H9 (cell line): ENCODE results near the gene ACSM3. TPM values are rescaled to one million over a fixed set of nuclear protein-coding genes. Genes with fewer than 3 reads are reported as not detected.

Source experiments
- DNase-seq: peaks from one replicate; pipeline ENCODE4 v3.0.0-alpha.2; 2017
- H2AFZ ChIP-seq: one replicate; pipeline ENCODE4 v1.6.1; 2013; ENCODE audit warnings: mild to moderate bottlenecking, low read length, control low read depth, moderate library complexity
- H2AK5ac ChIP-seq: 2 replicates; pipeline ENCODE4 v1.6.1; 2013; ENCODE audit warnings: low read length, control low read depth, mixed read lengths; ENCODE audit not compliant: insufficient read length
- H2BK120ac ChIP-seq: one replicate; pipeline ENCODE4 v1.6.1; 2013; ENCODE audit warnings: low read depth, mild to moderate bottlenecking, low read length, control low read depth, inconsistent platforms; ENCODE audit not compliant: poor library complexity, severe bottlenecking
- H2BK12ac ChIP-seq: 2 replicates; pipeline ENCODE4 v1.6.1; 2013; ENCODE audit warnings: low read length, control low read depth, mixed read lengths, low read depth; ENCODE audit not compliant: insufficient read length
- H2BK15ac ChIP-seq: 2 replicates; pipeline ENCODE4 v1.6.1; 2013; ENCODE audit warnings: low read depth, low read length, control low read depth
- H2BK20ac ChIP-seq: one replicate; pipeline ENCODE4 v1.6.1; 2013; ENCODE audit warnings: low read depth, mild to moderate bottlenecking, low read length, control low read depth, inconsistent platforms; ENCODE audit not compliant: poor library complexity, severe bottlenecking
- H2BK5ac ChIP-seq: 2 replicates; pipeline ENCODE4 v1.6.1; 2013; ENCODE audit warnings: low read length, control low read depth, mixed read lengths; ENCODE audit not compliant: insufficient read length
- H3K14ac ChIP-seq: 2 replicates; pipeline ENCODE4 v1.6.1; 2013; ENCODE audit warnings: low read length, control low read depth; ENCODE audit not compliant: insufficient read depth
- H3K18ac ChIP-seq: 2 replicates; pipeline ENCODE4 v1.6.1; 2013; ENCODE audit warnings: low read depth, mild to moderate bottlenecking, mixed read lengths, low read length, control low read depth; ENCODE audit not compliant: insufficient read length
- H3K23ac ChIP-seq: 2 replicates; pipeline ENCODE4 v1.6.1; 2013; ENCODE audit warnings: low read length, control low read depth, mixed read lengths, low read depth; ENCODE audit not compliant: insufficient read length
- H3K23me2 ChIP-seq: 2 replicates; pipeline ENCODE4 v1.6.1; 2013; ENCODE audit warnings: low read depth, mild to moderate bottlenecking, mixed read lengths, low read length, control low read depth; ENCODE audit not compliant: insufficient read length, poor library complexity, severe bottlenecking
- H3K27ac ChIP-seq: 2 replicates; pipeline ENCODE4 v1.5.1; 2013; ENCODE audit warnings: low read length, control low read depth, mixed read lengths, low read depth; ENCODE audit not compliant: insufficient read length
- H3K27me3 ChIP-seq: 2 replicates; pipeline ENCODE4 v1.6.1; 2013; ENCODE audit warnings: low read length, control low read depth, inconsistent platforms; ENCODE audit not compliant: insufficient read depth
- H3K4ac ChIP-seq: 2 replicates; pipeline ENCODE4 v1.6.1; 2013; ENCODE audit warnings: low read depth, mild to moderate bottlenecking, control low read depth, inconsistent platforms, low read length, moderate library complexity
- H3K4me1 ChIP-seq: 2 replicates; pipeline ENCODE4 v1.6.1; 2013; ENCODE audit warnings: low read length, control low read depth, inconsistent platforms; ENCODE audit not compliant: insufficient read depth
- H3K4me2 ChIP-seq: 2 replicates; pipeline ENCODE4 v1.6.1; 2013; ENCODE audit warnings: low read length, control low read depth, mixed read lengths; ENCODE audit not compliant: insufficient read length, insufficient read depth
- H3K56ac ChIP-seq: 2 replicates; pipeline ENCODE4 v1.6.1; 2013; ENCODE audit warnings: low read depth, mild to moderate bottlenecking, mixed read lengths, low read length, control low read depth; ENCODE audit not compliant: insufficient read length
- H3K79me1 ChIP-seq: 2 replicates; pipeline ENCODE4 v1.6.1; 2013; ENCODE audit warnings: low read depth, mild to moderate bottlenecking, moderate library complexity, low read length, control low read depth, inconsistent platforms; ENCODE audit not compliant: insufficient read depth, poor library complexity, severe bottlenecking
- H3K79me2 ChIP-seq: 2 replicates; pipeline ENCODE4 v1.6.1; 2013; ENCODE audit warnings: low read length, control low read depth, inconsistent platforms; ENCODE audit not compliant: insufficient read depth
- H3K9ac ChIP-seq: 2 replicates; pipeline ENCODE4 v1.6.1; 2013; ENCODE audit warnings: low read length, control low read depth, mixed read lengths; ENCODE audit not compliant: insufficient read length; ENCODE audit errors: extremely low read depth
- H3K9me3 ChIP-seq: one replicate; pipeline ENCODE4 v1.6.1; 2013; ENCODE audit warnings: low read depth, low read length, inconsistent platforms; ENCODE audit not compliant: control insufficient read depth
- H3T11ph ChIP-seq: one replicate; pipeline ENCODE4 v1.6.1; 2013; ENCODE audit warnings: mild to moderate bottlenecking, low read length, control low read depth, inconsistent platforms
- H4K20me1 ChIP-seq: one replicate; pipeline ENCODE4 v1.6.1; 2013; ENCODE audit not compliant: control insufficient read depth, insufficient read length, insufficient read depth
- H4K5ac ChIP-seq: 2 replicates; pipeline ENCODE4 v1.6.1; 2013; ENCODE audit warnings: low read depth, mild to moderate bottlenecking, mixed read lengths, low read length, control low read depth; ENCODE audit not compliant: insufficient read length
- H4K8ac ChIP-seq: replicated peaks from 2 replicates; pipeline ENCODE4 v1.6.1; 2013; ENCODE audit warnings: low read length, control low read depth, mixed read lengths, low read depth; ENCODE audit not compliant: insufficient read length
- H4K91ac ChIP-seq: 2 replicates; pipeline ENCODE4 v1.6.1; 2013; ENCODE audit warnings: low read depth, mild to moderate bottlenecking, moderate library complexity, mixed read lengths, low read length, control low read depth; ENCODE audit not compliant: insufficient read length
- H3K27ac Mint-ChIP-seq, 3 experiments: 2 replicates in 2 of 3; 3 replicates in 1 of 3; pipeline ENCODE4 v1.8.0; 2020 to 2021; ENCODE audit warnings: mixed read lengths in 3 of 3, mild to moderate bottlenecking in 1 of 3, moderate library complexity in 1 of 3
- H3K27me3 Mint-ChIP-seq: 2 replicates; pipeline ENCODE4 v1.8.0; 2021; ENCODE audit warnings: low read depth, mild to moderate bottlenecking, moderate library complexity, mixed read lengths
- H3K36me3 Mint-ChIP-seq, 3 experiments: 2 replicates in 2 of 3; 3 replicates in 1 of 3; pipeline ENCODE4 v1.8.0; 2020 to 2021; ENCODE audit warnings: low read depth in 3 of 3, mixed read lengths in 3 of 3; ENCODE audit not compliant: insufficient read depth in 1 of 3
- H3K4me1 Mint-ChIP-seq, 2 experiments: 2 replicates each; pipeline ENCODE4 v1.8.0; 2020; ENCODE audit warnings: mixed read lengths in 2 of 2
- H3K4me3 Mint-ChIP-seq, 2 experiments: 2 replicates in 1 of 2; 3 replicates in 1 of 2; pipeline ENCODE4 v1.8.0; 2020 to 2021; ENCODE audit warnings: mild to moderate bottlenecking in 2 of 2, mixed read lengths in 2 of 2, moderate library complexity in 1 of 2
- H3K9me3 Mint-ChIP-seq, 2 experiments: 2 replicates in 1 of 2; 3 replicates in 1 of 2; pipeline ENCODE4 v1.8.0; 2020; ENCODE audit warnings: mild to moderate bottlenecking in 2 of 2, mixed read lengths in 2 of 2, moderate library complexity in 1 of 2
- CTCF ChIP-seq: fragments of 200-600 bp; sonication (generic); conservative IDR thresholded peaks from 3 replicates; pipeline ENCODE4 v1.8.0; 2021; ENCODE audit warnings: antibody characterized with exemption, mild to moderate bottlenecking
- WGBS: extraction: QIAGEN DNeasy Blood & Tissue Kit; methylation state at CpG from one replicate; pipeline ENCODE4 v1.1.7; 2013; ENCODE audit warnings: missing lambda C conversion rate, low lambda C conversion rate, mixed read lengths; ENCODE audit not compliant: insufficient read length; ENCODE audit errors: extremely low coverage; 5-methylcytosine and 5-hydroxymethylcytosine counted together
- total RNA-seq: library from RNA; stranded (reverse); gene quantifications from 2 replicates; pipeline ENCODE4 v1.2.1, GENCODE V29; 2021

Gene ACSM3
- total RNA-seq, 1 experiment from 2014 or later = 3.1 TPM

- no peak overlapping the region for H2AK5ac ChIP-seq
- H3K9me3 ChIP-seq = no peaks in the 10 kb centered on the region
- no peak overlapping the region for H3K4me2 ChIP-seq
- H2BK12ac ChIP-seq = no peak overlapping the region
- H3K56ac ChIP-seq = no peak overlapping the region
- no peak overlapping the region for H2AFZ ChIP-seq
- H3K9ac ChIP-seq = no peak overlapping the region
- H2BK15ac ChIP-seq = no peak overlapping the region
- WGBS = no CpG with 5 or more reads among the region's 3 CpGs
- H3K23ac ChIP-seq = no peak overlapping the region
- H3K79me2 ChIP-seq = no peaks in the 10 kb centered on the region
- H3K23me2 ChIP-seq = no peaks in the 10 kb centered on the region
- H2BK120ac ChIP-seq = no peak overlapping the region
- DNase-seq = no peak
- H3K27ac ChIP-seq = no peak overlapping the region
- H4K8ac ChIP-seq = no peak overlapping the region
- no peaks in the 10 kb centered on the region; the same call in 1 of the 2 replicates for H3K4me1 ChIP-seq
- H3K36me3 Mint-ChIP-seq = peaks cover 0 to 11% (median 6%) of the 10 kb centered on the region in 3 experiments; a peak in 4 of 7 replicates
- no peak for TF ChIP-seq CTCF
- no peaks in the 10 kb centered on the region for H4K20me1 ChIP-seq
- H4K5ac ChIP-seq = no peak overlapping the region
- no peak overlapping the region for H3K4me3 Mint-ChIP-seq
- no peak overlapping the region for H4K91ac ChIP-seq
- peaks cover 26 to 29% of the 10 kb centered on the region in 2 experiments for H3K9me3 Mint-ChIP-seq
- no peaks in the 10 kb centered on the region for H3K27me3 ChIP-seq
- 0 out of 4 replicates have a peak, but pooled peaks cover 0 to 2% of the 10 kb centered on the region in 2 experiments for H3K4me1 Mint-ChIP-seq
- no peak overlapping the region for H3K27ac Mint-ChIP-seq
- H3K79me1 ChIP-seq = no peaks in the 10 kb centered on the region
- no peak overlapping the region for H2BK5ac ChIP-seq
- H3K27me3 Mint-ChIP-seq = peaks cover 5% of the 10 kb centered on the region
- H2BK20ac ChIP-seq = no peak overlapping the region
- H3K4ac ChIP-seq = no peak overlapping the region
- no peak overlapping the region for H3T11ph ChIP-seq
- H3K18ac ChIP-seq = no peak overlapping the region
- H3K14ac ChIP-seq = no peak overlapping the region
Observed at GRCh38 chr16:20746461-20746860, 17.4 kb upstream of the ACSM3 start.
